IgD-negative memory B cell (primary cell): ENCODE measurements around the gene TUBGCP3. TPM values are rescaled to one million over a fixed set of nuclear protein-coding genes. Genes with fewer than 3 reads are reported as not detected.

Experiments
- H3K27ac Mint-ChIP-seq, 3 donors: one replicate each; pipeline ENCODE4 v1.8.0; 2020 to 2022; ENCODE audit warnings: mild to moderate bottlenecking in 3 of 3, mixed read lengths in 3 of 3, moderate library complexity in 1 of 3
- H3K27me3 Mint-ChIP-seq: one replicate; pipeline ENCODE4 v1.8.0; 2021; ENCODE audit warnings: mixed read lengths
- H3K36me3 Mint-ChIP-seq: one replicate; pipeline ENCODE4 v1.8.0; 2020; ENCODE audit warnings: mild to moderate bottlenecking, mixed read lengths
- H3K4me1 Mint-ChIP-seq, 3 donors: one replicate each; pipeline ENCODE4 v1.8.0; 2020 to 2022; ENCODE audit warnings: mixed read lengths in 3 of 3, mild to moderate bottlenecking in 1 of 3
- H3K4me3 Mint-ChIP-seq, 4 donors: one replicate each; pipeline ENCODE4 v1.8.0; 2020 to 2022; ENCODE audit warnings: mild to moderate bottlenecking in 4 of 4, mixed read lengths in 4 of 4, moderate library complexity in 3 of 4
- H3K9me3 Mint-ChIP-seq, 3 donors: one replicate each; pipeline ENCODE4 v1.8.0; 2020 to 2021; ENCODE audit warnings: mixed read lengths in 3 of 3, mild to moderate bottlenecking in 1 of 3
- polyA plus RNA-seq: library from polyadenylated mRNA; unstranded; fragments of 300-500 nt; fragmentation: Illumina TruSeq; gene quantifications from one replicate; pipeline ENCODE4 v1.2.3, GENCODE V29; 2021

The TUBGCP3 gene
- polyA plus RNA-seq, 1 donor from 2014 or later, result 17.9 TPM

GRCh38 chr13:112624040-112624439 is 36.1 kb upstream of the TUBGCP3 start:
- Mint-ChIP-seq H3K27ac (no peak overlapping the region), H3K4me3 (no peak overlapping the region), H3K9me3 (peaks cover 0 to 1% (median 0%) of the 10 kb centered on the region in 3 donors), H3K27me3 (peaks cover 5% of the 10 kb centered on the region), H3K4me1 (peaks cover 0 to 4% (median 0%) of the 10 kb centered on the region in 3 donors), H3K36me3 (no peaks in the 10 kb centered on the region)

GRCh38 chr13:112623051-112623711 is 35.2 kb upstream of the TUBGCP3 start:
- peaks cover 5% of the 10 kb centered on the region for H3K27me3 Mint-ChIP-seq
- peaks cover 0 to 4% (median 0%) of the 10 kb centered on the region in 3 donors for H3K4me1 Mint-ChIP-seq
- H3K27ac Mint-ChIP-seq, result no peak overlapping the region
- H3K4me3 Mint-ChIP-seq, result no peak overlapping the region
- no peaks in the 10 kb centered on the region for H3K36me3 Mint-ChIP-seq
- peaks cover 0 to 1% (median 0%) of the 10 kb centered on the region in 3 donors for H3K9me3 Mint-ChIP-seq

GRCh38 chr13:112622375-112622774 is 34.4 kb upstream of the TUBGCP3 start:
- Mint-ChIP-seq H3K4me3 (no peak overlapping the region), H3K27me3 (peaks cover 5% of the 10 kb centered on the region), H3K4me1 (peaks cover 0 to 4% (median 0%) of the 10 kb centered on the region in 3 donors), H3K27ac (no peak overlapping the region), H3K9me3 (peaks cover 0 to 1% (median 0%) of the 10 kb centered on the region in 3 donors), H3K36me3 (no peaks in the 10 kb centered on the region)

- Mint-ChIP-seq H3K9me3 (peaks cover 0 to 1% (median 0%) of the 10 kb centered on the region in 3 donors), H3K27ac (no peak overlapping the region), H3K36me3 (no peaks in the 10 kb centered on the region), H3K27me3 (peaks cover 2% of the 10 kb centered on the region), H3K4me1 (no peaks in the 10 kb centered on the region), H3K4me3 (peak overlapping the region in 1 of 4 donors; percentile 44)
These were observed 32.0 kb upstream of the TUBGCP3 start for GRCh38 chr13:112619730-112620631.

GRCh38 chr13:112618501-112618900 is 30.5 kb upstream of the TUBGCP3 start:
- Mint-ChIP-seq H3K9me3 (peaks cover 0 to 1% (median 0%) of the 10 kb centered on the region in 3 donors), H3K27ac (no peak overlapping the region)

GRCh38 chr13:112617754-112618375 is 29.9 kb upstream of the TUBGCP3 start:
- no peak overlapping the region for H3K4me3 Mint-ChIP-seq
- H3K9me3 Mint-ChIP-seq, result peaks cover 0 to 1% (median 0%) of the 10 kb centered on the region in 3 donors
- peaks cover 10% of the 10 kb centered on the region for H3K27me3 Mint-ChIP-seq
- H3K27ac Mint-ChIP-seq, result no peak overlapping the region
- no peaks in the 10 kb centered on the region for H3K36me3 Mint-ChIP-seq
- H3K4me1 Mint-ChIP-seq, result peaks cover 5 to 9% (median 8%) of the 10 kb centered on the region in 3 donors

More at GRCh38 chr13:112618501-112618900, 30.5 kb upstream of the TUBGCP3 start:
- peaks cover 10% of the 10 kb centered on the region for H3K27me3 Mint-ChIP-seq
- peaks cover 5 to 9% (median 8%) of the 10 kb centered on the region in 3 donors for H3K4me1 Mint-ChIP-seq
- no peaks in the 10 kb centered on the region for H3K36me3 Mint-ChIP-seq
- no peak overlapping the region for H3K4me3 Mint-ChIP-seq

GRCh38 chr13:112616586-112617362 is 28.8 kb upstream of the TUBGCP3 start:
- Mint-ChIP-seq H3K4me3 (peak overlapping the region in 1 of 4 donors; percentile 45), H3K27ac (peak overlapping the region in 1 of 3 donors; percentile 35), H3K27me3 (peaks cover 10% of the 10 kb centered on the region), H3K9me3 (peaks cover 0 to 1% (median 0%) of the 10 kb centered on the region in 3 donors), H3K36me3 (no peaks in the 10 kb centered on the region), H3K4me1 (peaks cover 5 to 9% (median 8%) of the 10 kb centered on the region in 3 donors)

GRCh38 chr13:112615391-112615790 is 27.4 kb upstream of the TUBGCP3 start:
- peaks cover 0 to 1% (median 0%) of the 10 kb centered on the region in 3 donors for H3K9me3 Mint-ChIP-seq
- no peak overlapping the region for H3K4me3 Mint-ChIP-seq
- peaks cover 3% of the 10 kb centered on the region for H3K36me3 Mint-ChIP-seq
- H3K27ac Mint-ChIP-seq, result no peak overlapping the region
- H3K27me3 Mint-ChIP-seq, result peaks cover 14% of the 10 kb centered on the region
- peaks cover 5 to 9% (median 8%) of the 10 kb centered on the region in 3 donors for H3K4me1 Mint-ChIP-seq

GRCh38 chr13:112614835-112615234 is 26.9 kb upstream of the TUBGCP3 start:
- H3K27ac Mint-ChIP-seq, result no peak overlapping the region
- peaks cover 0 to 1% (median 0%) of the 10 kb centered on the region in 3 donors for H3K9me3 Mint-ChIP-seq
- H3K27me3 Mint-ChIP-seq, result peaks cover 14% of the 10 kb centered on the region
- peaks cover 5 to 9% (median 8%) of the 10 kb centered on the region in 3 donors for H3K4me1 Mint-ChIP-seq
- H3K36me3 Mint-ChIP-seq, result peaks cover 3% of the 10 kb centered on the region
- no peak overlapping the region for H3K4me3 Mint-ChIP-seq

GRCh38 chr13:112608212-112608611 is 20.3 kb upstream of the TUBGCP3 start:
- no peak overlapping the region for H3K4me3 Mint-ChIP-seq
- H3K9me3 Mint-ChIP-seq, result no peaks in the 10 kb centered on the region
- H3K27ac Mint-ChIP-seq, result no peak overlapping the region
- peaks cover 0 to 9% (median 8%) of the 10 kb centered on the region in 3 donors for H3K4me1 Mint-ChIP-seq
- H3K36me3 Mint-ChIP-seq, result peaks cover 3% of the 10 kb centered on the region
- peaks cover 13% of the 10 kb centered on the region for H3K27me3 Mint-ChIP-seq

- no peaks in the 10 kb centered on the region for H3K9me3 Mint-ChIP-seq
- H3K36me3 Mint-ChIP-seq, result peaks cover 3% of the 10 kb centered on the region
- H3K4me1 Mint-ChIP-seq, result peaks cover 0 to 9% (median 8%) of the 10 kb centered on the region in 3 donors
- H3K4me3 Mint-ChIP-seq, result peak overlapping the region; percentile 78 to 87 (median 83)
- H3K27ac Mint-ChIP-seq, result peak overlapping the region in 1 of 3 donors; percentile 78
- peaks cover 11% of the 10 kb centered on the region for H3K27me3 Mint-ChIP-seq
These were observed 18.4 kb upstream of the TUBGCP3 start for GRCh38 chr13:112606109-112607001.

GRCh38 chr13:112605531-112605990 is 17.6 kb upstream of the TUBGCP3 start:
- Mint-ChIP-seq H3K36me3 (no peaks in the 10 kb centered on the region), H3K27ac (peak overlapping the region in 1 of 3 donors; percentile 60), H3K4me1 (peaks cover 0 to 9% (median 8%) of the 10 kb centered on the region in 3 donors), H3K4me3 (peak overlapping the region; percentile 78 to 87 (median 83)), H3K9me3 (no peaks in the 10 kb centered on the region), H3K27me3 (peaks cover 8% of the 10 kb centered on the region)

- Mint-ChIP-seq H3K4me1 (peaks cover 0 to 9% (median 8%) of the 10 kb centered on the region in 3 donors), H3K4me3 (peak overlapping the region in 1 of 4 donors; percentile 4), H3K27me3 (peaks cover 7% of the 10 kb centered on the region), H3K27ac (no peak overlapping the region), H3K36me3 (no peaks in the 10 kb centered on the region), H3K9me3 (no peaks in the 10 kb centered on the region)
These were observed 15.8 kb upstream of the TUBGCP3 start for GRCh38 chr13:112603641-112604225.
